Colon (tissue), 2 donors: ENCODE data around the gene SACS.
"Not testable (repeated sequence)": the region's sequence is repeated elsewhere in the genome, so short reads cannot be mapped to it uniquely, and the experiment has no call there.

Experiments
- FAIRE-seq: peaks from 2 replicates; lab custom pipeline; 2012; peaks lifted over from hg19 to GRCh38; lab: Jason Lieb, UNC
- donor health status: control.
- donor health status: control.

Gene SACS

DNA sequence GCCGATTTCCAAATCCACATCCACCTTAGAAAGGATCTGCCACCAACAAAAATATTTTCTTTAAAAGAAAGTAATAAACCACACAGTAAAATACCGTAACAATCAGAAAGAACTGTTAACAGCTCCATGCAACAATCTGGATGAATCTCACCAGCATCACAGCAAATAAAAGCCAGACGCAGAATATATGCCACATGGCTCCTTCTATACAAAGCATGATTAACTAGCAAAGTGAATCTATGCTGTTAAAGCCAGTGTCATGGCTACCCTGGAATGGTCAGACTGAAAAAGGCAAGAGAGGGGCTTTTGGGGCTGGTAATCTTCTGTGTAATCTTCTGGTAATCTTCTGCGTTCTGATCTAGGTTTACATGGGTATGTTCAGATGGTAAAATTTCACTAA is 81.3 kb downstream of the SACS start:
- no peak for FAIRE-seq

- no peak for FAIRE-seq
Observed at GRCh38 chr13:23350009-23350408, 83.5 kb downstream of the SACS start.

DNA sequence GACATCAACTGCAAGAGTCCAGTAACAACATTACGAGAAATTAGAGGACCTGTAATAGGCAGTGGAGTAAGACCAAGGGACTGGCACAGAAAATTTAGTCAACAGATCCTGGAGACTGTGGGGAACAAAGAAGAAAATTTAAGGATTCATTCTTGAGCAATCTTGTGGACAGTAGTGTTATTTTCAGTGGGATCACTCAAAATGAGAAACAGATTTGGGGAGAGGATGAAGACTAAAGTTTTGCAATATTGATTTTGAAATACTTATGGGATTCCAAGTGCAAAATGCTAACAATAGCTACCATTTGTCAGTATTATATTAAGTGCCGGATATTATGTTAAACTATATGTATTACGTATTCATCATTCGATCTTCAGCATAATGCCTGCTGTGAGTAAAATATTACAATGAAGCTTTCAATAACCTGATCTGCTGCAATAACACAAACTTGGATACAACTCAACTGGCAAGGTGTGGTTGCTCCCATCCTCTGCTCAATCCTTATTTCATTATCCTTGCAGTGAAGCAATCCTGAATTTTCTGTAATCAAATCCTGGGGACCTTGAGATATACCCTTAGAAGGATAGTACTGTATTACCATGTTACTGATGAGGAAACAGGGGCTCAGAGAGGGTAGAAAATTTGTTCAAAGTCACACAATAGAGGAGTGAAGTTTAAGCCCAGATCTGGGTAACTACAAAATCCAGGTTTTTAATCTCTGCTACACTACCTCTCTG is 84.2 kb downstream of the SACS start:
- no peak for FAIRE-seq

DNA sequence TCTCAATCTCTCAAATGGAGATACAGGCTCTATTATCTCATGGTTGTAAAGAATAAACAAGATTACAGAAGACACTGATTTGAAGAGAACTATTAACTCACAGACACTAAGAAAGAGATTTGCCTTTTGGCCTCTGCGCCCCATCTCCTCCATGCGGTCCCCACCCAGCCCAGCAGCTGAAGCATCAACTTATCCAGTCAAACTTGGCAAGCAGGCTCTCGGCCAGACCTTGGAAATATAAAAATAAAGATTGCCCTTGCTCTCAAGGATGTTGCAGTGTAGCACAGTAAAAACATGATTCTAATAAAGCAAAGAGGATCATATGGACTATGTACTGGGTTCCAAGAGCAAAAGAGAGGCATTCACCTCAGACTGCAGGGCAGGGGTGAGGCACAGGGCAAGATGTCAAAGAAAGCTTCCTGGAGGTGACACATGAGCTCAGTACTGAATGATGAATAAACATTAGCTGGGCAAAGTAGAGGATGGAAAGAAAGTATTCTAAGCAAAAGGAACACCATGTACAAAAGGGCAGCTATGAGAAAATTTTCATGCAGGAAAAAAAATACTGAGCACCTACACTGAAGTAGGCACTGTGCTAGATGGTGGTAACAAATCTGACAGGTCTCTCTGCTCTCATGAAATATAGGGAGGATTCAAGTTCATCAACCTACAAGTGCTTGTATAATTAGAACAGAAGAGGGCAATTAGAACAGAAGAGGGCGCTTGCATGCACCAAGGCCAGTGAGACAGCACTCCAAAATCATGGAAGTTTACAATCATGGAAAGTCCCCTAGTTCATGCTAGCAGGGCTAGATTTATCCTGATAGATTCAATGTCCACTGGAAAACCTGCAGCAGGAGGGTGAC is 85.0 kb downstream of the SACS start:
- no peak for FAIRE-seq

- no peak for FAIRE-seq
Observed at GRCh38 chr13:23347601-23348000, 85.9 kb downstream of the SACS start.

GRCh38 chr13:23344931-23345595 is 88.4 kb downstream of the SACS start:
- no peak for FAIRE-seq

DNA sequence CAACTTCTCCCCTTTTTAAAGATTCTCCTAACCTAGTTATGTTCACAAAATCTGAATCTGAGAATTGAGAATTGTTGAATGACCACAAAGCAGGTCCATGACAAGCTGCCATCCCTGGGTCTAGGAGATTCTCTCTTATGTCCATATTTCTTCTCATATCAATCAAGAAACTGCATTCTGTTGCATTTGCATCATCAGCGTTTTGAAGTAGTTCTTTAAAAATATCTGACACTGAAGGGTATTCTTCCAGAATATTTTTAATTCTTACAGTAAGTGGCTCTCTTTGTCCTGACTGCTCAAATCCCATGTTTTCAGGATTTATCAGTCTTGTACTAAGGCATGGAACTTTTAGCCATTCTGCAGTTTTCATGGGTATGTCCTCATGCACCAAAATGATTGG is 94.3 kb downstream of the SACS start:
- no peak for FAIRE-seq

DNA sequence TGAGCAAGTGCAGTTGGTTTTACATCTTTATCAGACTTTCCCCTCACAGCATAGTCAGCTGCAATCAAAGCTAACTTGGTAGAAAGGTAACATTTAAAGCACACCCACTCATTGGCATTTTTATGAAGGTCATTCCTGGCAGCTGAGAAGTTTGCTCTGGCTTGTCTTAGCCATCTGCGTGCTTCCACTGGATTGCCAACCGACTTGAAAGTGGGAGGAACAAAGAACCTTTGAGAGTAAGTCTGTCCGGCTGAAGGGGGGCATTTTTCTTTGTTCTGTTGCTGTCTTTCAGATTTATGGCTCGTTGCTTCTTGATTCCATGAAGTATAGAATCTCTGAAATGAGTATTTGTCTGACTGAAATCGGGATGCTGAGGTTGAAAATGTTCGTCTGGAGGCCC is 103.1 kb downstream of the SACS start:
- no peak for FAIRE-seq

- no peak for FAIRE-seq
Observed at GRCh38 chr13:23325191-23325590, 108.3 kb downstream of the SACS start.

DNA sequence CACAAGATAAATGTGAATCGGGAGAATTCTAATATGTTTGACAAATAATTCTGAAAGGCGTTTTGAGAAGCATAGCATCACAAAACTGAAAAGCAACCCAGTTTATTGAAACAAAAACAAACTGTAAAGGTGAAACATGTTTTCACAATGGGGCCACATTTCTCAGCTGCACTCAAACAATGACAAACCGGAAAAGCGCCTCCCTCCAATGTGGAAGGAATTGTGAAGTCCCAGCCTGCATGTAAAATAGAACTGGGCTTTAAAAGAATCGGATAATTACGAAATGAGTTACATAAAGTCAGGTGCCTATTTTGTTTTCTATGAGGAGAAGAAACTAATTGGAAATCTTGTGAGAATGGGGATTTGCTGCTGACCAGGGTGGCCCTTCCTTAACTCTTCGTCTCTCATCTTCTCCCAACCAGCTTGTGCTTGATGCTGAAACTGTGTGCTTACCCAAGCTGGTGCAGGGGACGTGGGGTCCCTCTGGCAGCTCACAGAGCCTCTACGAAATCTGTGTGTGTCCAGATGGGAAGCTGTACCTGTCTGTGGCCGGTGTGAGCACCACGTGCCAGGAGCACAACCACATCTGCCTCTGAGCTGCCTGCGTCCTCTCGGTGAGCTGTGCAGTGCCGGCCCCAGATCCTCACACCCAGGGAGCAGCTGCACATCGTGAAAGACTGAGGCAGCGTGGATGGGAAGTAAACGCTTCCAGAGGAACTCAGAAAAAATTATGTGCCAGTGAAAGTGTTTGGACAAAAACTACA is 109.4 kb downstream of the SACS start:
- FAIRE-seq, result no peak

- FAIRE-seq, result no peak
Observed at GRCh38 chr13:23322353-23323336, 110.9 kb downstream of the SACS start.

DNA sequence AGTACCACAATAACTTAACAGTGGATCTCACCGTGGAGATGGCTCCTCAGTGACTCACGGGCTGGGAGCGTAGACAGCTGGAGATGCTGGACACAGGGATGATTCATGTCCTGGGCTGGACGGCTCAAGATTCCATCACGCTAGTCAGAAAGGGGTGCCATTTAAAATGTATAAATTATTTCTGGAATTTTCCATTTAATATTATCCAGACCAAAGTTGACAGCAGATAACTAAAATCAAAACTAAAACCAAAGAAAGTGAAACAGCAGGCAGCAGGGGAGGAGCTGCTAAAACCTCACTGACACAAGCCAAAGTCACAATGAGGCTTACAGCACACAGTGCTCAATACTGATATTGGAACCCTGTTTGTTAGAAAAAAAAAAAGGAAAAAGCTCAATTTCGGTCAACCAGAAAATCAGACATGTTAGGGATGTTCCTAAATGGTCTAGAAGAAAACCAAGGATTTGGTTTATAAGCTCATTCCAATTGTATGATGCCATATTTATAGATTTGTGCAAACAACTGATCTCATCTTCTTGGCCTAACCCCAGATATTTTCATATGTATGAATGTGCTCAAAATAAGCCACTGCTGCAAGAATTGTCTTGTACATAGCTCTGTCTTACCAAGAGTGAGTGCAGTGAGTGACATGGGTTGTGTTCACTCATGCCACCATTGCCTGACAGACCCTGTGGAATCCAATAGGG is 111.8 kb downstream of the SACS start:
- no peak for FAIRE-seq

DNA sequence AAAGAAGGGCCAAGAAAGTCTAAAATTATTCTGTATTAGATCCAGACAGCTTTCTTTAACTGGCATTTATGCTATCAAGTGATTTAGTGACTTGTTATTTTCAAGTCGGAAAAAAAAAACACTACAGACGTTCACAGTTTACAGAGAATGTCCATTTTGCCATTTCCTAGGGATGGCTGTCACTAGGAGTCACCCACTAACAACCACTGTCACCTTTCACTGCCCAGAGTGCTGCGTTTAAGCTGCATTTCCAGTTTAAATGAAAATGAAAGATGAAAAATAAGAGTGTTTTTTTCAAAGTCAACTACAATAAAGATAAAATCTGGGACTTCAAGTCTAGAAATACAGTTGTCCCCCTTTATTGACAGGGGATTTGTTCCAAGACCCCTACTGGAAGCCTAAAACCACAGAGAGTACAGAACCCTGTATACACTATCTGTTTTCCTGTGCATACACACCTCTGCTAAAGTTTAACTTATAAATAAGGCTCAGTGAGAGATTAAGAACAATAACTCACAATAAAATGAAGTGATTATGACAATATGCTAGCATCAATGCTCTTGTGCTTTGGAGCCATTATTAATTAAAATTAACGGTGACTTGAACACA is 112.5 kb downstream of the SACS start:
- no peak for FAIRE-seq

- FAIRE-seq, result no peak
Observed at GRCh38 chr13:23319883-23320224, 113.6 kb downstream of the SACS start.

DNA sequence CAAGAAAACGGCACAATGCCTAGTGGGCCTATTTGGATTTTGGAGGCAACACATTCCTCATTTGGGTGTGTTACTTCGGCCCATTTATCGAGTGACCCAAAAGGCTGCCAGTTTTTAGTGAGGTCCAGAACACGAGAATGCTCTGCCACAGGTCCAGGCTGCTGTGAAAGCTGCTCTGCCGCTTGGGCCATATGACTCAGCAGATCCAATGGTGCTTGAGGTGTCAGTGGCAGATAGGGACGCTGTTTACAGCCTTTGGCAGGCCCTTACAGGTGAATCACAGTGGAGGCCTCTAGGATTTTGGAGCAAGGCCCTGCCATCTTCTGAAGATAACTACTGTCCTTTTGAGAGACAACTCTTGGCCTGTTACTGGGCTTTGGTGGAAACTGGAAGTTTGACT is 118.7 kb downstream of the SACS start:
- FAIRE-seq, result not testable (repeated sequence)

- FAIRE-seq, result no peak
Observed at GRCh38 chr13:23292586-23292985, 140.9 kb downstream of the SACS start.

DNA sequence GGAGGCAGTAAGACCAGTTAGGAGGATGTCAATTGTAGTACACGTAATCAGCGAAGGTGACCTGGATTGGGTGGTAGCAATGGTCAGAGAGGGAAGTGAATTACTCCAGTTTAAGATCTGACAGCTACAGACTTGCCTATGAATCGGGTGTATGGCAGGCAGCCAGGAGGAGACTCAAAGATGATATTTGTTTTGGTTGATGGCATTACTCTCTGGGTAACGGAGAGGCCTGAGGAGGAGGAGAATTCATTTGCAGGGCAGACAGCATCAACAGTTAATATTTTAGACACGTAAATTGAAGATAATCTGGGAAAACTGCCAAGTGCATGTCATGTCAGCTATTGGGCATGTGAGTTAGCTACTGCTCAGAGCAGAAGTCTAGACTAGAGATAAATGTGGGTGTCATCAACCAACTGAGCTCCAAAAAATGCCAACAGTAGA is 143.6 kb downstream of the SACS start:
- FAIRE-seq, result no peak

- no peak for FAIRE-seq
Observed at GRCh38 chr13:23288995-23289394, 144.5 kb downstream of the SACS start.

- no peak for FAIRE-seq
Observed at GRCh38 chr13:23288564-23288963, 144.9 kb downstream of the SACS start.

DNA sequence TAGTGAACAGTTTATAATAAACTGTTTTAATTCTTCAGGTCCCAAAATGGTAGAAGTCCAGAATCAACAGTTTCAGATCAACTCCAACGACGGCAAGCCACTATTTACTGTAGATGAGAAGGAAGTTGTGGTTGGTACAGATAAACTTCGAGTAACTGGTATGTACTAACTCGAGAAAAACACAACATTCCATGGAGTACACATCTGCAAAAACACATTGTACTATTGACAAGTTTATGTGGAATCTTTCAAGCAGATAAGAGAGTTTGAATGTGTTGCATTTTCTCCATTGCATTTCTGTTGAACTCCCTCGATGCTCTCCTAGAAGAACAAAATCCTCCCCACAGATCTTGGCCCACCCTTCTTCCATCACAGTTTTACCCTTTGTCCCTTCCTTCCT is 154.2 kb downstream of the SACS start:
- FAIRE-seq, result no peak
